Measurements from ENCODE around the gene SPNS2.

Gene SPNS2

DNA sequence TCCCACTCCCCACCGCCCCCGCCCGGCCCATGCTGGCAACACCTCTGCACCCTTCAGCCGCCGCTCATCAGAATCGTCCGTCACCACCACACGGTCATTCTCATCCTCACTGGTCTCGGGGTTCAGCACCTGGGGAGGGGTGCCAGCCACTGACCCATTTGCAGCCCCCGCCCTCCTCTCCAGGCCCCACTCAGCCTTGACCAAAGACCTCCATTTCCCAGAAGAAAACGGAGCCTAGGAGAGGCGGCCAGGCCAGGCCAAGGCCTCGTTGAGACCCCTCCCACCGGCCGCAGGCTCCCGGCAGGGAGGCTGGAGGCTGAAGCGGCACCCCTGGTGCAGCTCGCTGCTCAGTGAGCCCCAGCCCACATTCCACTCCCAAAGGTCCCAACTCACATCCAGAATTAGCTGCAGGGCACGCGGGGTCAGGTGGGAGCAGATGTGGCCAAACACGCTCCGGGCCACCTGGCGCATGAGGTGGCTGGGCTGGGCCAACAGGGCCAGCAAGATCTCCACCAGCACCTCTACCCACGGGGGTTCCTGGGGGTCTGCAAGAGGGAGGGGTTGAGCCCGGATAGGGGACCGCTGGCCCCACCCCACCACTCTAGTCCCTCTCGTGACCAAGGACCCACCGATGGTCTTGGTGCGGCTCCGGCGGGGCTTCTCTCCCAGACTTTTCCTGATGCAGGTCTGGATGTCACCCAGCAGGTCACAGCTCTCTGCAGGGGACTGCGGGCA lies 46.7 kb downstream of the SPNS2 start:
- DNase-seq, result peak in 3 of 10 donors; percentile 44 to 80 (median 69)
- intact Hi-C loops (cut with DNase I), result no loop called here

DNA sequence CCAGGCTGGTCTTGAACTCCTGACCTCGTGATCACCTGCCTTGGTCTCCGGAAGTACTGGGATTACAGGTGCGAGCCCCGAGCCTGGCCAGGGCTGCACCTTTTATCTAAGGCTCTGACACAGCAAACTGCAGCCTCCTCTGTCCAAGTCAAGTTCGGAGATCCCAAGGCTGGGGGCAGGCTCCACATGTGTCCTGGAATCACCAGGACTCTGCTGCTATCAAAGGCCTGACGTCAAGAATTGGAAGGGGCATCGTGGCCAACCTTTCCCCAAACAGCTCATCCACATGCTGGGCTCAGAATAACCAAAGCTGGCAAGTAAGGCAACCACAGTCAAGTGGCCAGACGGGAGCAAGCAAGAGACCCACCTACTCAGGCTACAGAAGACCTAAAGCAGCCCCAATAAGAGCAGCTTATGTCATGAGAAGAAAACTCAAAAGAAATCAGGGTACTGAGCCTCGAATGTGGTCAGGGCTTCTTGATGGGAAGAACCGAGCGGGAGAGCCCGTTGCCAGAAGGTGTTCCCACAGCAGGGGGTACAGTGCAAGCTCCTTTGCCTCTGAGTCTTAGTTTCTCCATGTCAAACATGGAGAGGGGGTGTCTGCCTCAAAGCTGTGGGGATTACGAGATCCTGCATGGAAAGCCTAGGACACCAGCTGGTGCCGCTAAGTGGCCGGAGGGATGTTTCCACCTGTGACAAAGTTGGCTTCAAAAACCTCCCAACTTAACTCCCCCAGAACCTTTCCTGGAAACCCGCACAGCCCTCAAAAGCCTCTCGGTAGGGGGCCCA lies 48.6 kb downstream of the SPNS2 start:
- intact Hi-C loops (cut with DNase I), result no loop called here
- peak in 3 of 10 donors; percentile 28 to 59 (median 37) for DNase-seq

DNA sequence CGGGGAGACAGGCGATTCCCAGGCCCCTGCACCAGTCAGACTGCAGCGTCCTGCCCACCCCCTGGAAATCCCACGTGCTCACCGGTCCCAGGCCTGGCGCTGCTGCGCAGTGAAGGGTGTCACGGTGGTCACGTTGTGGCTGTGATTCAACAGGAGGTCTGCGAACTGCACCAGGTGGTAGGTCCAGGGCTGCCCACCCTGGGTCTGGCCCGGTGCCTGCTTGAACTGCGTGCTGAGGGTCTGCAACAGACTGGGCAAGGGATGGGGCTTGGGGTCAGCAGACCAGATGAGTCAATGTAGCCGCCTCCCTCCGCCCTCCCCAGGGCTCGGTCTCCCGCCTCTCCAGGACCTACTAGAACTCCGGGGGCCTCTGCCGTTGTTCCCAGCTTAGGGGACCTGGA lies 49.4 kb downstream of the SPNS2 start:
- DNase-seq, result peak in 3 of 10 donors; percentile 69 to 81 (median 76)

DNA sequence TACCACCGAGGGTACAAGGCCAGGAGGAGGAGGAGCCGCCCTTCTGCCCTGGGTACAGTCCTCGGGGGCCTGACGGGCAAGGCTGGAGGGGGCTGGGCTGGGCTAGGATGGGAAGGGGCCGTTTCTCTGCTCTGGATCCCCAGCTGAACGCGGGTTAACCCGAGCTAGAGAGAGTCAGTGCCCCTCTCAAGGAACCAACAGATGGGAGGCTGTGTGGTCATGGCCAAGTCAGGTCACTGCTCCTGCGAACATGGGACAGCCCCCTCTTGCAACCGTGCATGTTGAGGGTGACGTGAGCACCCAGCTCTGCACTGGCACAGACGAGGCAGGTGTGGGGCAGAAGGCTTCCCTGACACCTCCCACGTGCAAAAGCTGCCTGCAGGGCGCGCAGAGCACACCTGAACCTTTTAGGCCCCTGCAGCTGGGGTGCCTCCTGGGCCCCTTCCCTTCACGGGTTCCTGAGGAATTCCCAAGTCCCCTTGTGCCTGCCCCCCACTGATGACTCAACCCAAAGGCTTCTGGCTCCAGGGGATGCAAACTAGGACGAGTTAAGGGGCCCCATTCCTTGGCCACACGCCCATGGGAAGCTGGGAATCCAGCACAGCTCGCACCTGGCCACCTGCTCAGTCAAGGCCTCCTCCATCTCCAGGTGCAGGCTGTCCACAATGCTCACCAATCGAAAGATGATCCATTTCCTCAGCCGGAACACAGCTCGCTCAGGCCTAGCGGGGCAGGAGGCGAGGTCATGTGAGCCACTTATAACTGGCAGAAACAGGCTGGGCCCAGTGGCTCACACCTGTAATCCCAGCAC lies 50.2 kb downstream of the SPNS2 start:
- DNase-seq, result peak in 3 of 10 donors; percentile 57 to 78 (median 65)
- intact Hi-C loops (cut with DNase I), result no loop called here

More for the DNA sequence above, 49.4 kb downstream of the SPNS2 start:
- intact Hi-C loops (cut with DNase I), result no loop called here

DNA sequence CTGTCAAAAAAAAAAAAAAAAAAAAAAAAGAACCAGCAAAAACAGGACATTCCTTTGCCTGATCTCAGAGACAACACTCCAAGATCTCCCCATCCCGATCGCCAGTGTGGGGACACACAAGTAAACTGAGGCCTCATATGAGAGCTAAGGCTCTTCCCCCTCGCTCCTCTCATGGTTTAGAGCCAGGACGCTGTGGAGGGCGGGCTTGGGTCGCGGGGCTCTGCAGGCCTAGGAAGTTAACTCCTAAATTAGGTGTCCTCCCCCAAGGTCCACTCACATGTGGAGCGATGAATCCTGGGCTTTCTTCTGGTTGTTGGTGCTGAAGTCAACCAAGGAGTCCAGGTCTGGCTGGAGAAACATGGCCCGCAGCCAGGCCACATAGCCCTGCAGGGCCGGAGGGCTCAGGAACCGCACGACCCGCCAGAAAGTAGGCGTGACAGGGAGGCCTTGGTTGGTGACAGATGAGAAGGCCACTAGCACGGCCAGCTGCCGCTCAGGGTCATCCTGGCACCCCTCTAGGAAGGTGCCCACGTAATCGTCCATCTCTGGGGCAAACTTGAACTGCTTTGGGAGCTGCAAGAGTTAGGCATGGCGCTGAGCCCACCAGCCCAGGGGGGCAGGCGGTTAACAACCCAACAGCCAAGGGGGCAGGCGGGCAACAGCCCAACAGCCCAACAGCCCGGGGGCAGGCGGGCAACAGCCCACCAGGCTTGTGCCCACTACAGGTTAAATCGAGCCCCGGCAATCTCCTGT lies 51.3 kb downstream of the SPNS2 start:
- intact Hi-C loops (cut with DNase I), result no loop called here
- DNase-seq, result peak in 3 of 10 donors; percentile 52 to 58 (median 55)

DNA sequence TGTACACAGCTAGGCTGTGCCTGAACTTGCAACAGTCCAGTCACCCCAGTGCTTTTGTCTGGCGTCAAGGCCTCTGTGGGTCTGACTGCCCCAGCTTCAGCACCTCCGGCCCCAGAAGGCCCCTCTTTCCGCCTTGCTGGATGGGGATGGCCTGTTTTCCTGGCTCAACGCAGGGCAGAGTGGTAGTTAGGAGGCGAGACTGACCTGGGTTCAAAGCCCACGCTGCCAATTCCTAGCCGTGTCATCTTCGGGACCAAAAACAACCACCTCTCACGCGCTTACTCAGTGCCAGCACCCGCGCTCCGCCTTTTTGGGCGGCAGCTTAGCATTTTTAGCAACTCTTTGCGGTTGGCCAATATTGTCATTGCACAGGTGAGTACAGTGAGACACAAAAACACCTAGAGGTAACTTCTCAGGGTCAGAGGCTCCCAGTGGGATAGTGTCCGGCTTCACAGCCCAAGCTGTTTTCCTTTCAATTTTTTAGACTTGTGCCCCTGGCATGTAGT lies 51.9 kb downstream of the SPNS2 start:
- intact Hi-C loops (cut with DNase I), result no loop called here
- DNase-seq, result peak in 3 of 10 donors; percentile 51 to 63 (median 60)

DNA sequence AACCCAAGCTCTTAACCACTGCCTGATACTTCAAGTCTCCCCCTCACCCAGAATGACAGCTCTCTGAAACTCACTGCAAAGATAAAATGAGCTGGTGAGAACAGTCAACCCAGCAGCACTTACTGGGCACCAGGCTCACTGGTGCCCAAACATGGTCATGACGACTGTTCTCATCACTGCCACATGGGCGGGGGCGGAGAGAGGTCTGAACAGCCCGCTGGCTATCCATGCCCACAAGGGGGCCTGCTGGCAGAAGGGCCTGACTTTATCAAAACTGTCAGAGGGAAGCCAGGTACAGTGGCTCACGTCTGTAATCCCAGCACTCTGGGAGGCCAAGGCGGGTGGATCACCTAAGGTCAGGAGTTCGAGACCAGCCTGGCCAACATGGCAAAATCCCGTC lies 52.5 kb downstream of the SPNS2 start:
- intact Hi-C loops (cut with DNase I), result no loop called here
- DNase-seq, result peak in 3 of 10 donors; percentile 63 to 77 (median 74)

DNA sequence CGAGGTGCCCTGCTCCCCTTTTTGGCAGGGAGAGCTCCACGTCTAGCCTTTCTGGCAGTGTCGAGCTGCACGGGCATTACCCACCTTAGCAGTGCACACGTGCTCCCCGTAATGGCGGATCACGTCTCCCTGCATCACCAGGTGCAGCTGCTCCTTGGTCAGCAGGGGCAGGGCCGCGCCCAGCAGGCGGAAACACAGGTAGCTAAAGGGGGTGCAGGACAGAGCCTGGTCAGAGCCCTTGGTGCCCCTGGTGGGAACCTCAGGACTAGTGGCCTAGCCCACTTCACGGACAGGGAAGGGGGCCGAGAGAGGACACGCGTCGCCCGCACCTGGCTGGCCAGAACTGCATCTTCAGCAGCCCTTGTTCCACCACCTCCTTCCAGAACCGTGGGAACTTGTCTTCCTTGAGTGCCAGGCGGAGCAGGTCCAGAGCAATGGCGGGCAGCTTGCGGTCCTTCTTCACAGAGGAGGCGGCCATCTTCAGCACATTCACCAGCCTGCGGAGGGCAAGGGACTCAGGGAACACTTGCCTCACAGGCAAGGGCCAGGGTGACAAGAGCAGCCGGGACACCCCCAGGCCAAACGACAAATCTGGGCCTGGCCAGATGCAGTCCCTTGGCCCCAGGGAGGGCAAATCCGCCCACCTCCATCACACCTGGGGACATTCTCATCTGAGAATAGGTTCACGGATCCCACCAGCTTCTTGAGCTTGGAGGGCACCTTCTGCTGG lies 53.3 kb downstream of the SPNS2 start:
- intact Hi-C loops (cut with DNase I), result no loop called here
- DNase-seq, result peak in 3 of 10 donors; percentile 55 to 64 (median 59)

DNA sequence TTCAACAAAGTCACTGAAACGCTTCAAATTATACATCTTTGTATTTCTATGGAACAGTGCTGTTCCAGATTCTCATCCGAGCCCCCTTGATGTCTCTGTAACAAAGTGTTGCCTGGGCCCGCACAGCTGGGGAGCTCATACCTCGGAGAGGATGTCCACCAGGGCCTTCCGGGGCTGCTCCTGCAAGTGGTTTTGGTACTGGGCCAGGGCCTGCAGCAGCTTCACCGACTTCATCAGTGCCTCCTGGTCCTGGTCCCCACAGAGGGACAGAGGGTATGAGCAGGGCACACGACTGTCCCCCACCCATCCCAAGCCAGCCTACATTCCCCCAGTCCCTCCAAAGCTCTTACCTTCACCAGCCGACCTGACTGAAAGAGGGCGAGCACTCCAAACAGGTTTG lies 55.0 kb downstream of the SPNS2 start:
- peak in 3 of 10 donors; percentile 26 to 70 (median 65) for DNase-seq
- intact Hi-C loops (cut with DNase I), result no loop called here

DNA sequence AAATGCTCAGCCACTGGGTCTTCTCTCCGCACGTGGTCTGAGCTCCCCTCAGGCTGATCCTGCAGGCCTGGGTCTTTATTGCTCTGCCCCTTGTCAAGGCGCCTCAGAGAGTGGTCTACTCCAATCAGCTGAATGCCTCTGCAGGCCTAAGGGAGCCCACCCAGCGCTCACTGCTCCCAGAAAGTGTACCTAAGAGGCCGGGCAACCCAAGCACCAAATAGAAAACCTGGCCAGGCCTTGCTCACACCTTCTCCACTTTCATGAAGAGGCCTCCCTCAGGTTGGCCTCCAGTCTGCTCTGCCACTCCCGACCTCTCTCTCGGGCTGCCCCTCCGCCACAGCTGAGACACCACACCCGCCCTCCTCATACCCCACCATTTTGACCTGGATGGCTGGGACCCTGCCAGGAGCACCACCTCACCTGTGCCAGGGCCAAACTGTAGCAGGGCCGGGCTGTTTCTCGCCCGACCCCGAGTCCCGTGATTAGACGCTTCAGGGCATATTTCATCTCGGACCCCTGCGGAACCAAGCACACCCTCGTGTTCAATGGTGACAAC lies 55.8 kb downstream of the SPNS2 start:
- intact Hi-C loops (cut with DNase I), result no loop called here
- DNase-seq, result peak in 2 of 10 donors; percentile 83 to 86

DNA sequence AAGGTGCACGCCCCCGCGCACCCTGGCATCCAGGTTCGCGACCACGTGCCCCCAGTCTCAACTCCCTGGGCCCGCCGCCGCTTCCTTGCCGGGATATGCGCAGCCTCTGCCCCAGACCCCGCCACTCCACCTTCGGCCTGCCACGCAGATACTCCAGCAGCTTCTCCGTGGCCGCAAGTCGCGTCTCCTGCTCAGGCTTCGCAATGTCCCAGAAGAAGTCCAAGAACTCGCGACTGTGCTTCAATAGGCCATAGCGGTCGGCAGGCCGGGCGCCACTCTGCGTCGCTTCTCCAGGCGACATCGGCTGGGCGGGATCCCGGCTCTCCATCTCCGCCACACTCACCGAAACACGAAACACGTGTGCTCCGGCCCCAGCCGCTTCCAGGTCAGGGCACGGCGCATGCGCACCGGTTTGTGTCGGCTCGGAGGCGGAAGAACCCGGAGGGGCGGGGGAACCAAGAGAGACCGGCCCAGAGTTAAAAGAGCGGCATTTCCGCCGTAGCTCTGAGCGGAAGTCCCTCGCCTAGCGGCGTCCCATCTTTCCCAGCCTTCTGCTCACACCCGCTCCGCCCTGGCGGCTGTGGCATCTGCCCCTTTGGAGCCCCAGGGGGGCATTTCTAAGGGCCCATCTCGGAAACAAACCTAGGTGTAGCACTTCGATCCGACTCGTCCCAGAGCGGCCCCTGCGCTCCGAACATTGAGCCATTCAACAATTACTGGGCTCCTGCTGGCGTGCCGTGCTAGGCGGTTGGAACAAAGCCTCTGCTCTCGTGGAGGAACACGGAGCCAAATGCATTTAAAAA lies 56.5 kb downstream of the SPNS2 start, which contains the start of gene MYBBP1A:
Gene MYBBP1A (minus strand): TSS at position 388 of the 803 bp plus-strand sequence. CDS start 60 bp downstream, at position 328.
- intact Hi-C loops (cut with DNase I), result no loop called here
- DNase-seq, result peak; percentile 94 to 99 (median 96)

DNA sequence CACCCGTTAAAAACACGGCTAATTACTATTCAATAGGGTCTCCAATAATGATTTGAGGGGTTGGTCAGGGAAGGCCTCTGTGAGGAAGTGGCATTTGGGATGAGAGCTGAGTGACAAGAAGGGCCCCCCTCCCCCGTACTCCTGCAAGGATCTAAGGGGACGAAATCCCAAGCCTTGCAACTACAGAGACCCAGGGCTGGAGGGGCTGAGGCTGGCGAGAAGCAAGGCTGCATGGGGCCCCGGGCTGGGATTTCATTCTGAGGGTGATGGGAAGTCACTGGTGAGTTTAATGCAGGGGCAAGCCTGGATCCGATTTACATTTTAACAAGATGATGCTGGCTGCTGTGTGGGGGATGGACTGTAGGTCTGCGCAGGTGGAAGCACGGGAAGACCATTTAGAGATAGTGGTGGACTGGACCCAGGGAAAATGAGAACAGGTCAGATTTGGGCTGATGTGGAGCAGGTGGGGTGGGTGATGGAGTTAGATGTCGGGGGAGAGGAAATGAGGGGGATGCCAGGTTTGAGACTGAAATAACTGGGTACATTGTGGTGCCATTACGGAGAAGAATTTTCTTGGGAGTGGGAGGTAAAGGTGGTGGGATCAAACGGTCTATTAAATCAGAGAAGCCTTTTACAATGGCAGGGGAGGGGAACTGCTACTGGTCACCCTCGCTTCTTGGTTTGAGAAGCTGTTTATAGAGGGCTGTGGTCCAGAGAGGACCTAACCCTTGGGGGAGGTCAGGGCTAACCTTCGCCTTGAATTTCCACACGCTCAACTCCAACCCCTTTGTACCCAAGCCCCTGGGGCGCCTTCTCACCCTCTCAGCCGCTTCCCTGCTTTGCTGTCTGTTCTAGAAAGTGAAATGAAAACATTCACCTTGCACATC lies 57.4 kb downstream of the SPNS2 start:
- peak in 3 of 10 donors; percentile 68 to 77 (median 70) for DNase-seq
- intact Hi-C loops (cut with DNase I), result no loop called here

DNA sequence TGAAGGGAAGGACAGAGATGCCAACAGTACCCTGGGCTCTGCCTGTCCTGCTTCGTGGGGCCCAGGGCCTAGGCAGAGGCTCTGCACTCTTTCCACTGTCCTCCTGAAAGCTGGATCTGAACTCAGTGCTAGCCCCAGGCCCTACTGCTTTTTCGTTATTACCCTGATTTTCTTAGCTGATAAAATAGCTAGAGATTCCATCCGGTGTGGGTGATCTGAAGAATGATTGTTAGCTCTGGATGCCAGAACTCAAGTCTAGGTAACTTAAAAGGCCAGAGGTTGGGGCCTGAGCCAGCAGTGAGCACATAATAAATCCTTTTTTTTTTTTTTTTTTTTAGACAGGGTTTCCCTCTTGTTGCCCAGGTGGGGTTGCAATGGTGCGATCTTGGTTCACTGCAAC lies 58.3 kb downstream of the SPNS2 start:
- peak in 1 of 10 donors; percentile 8 for DNase-seq
- intact Hi-C loops (cut with DNase I), result no loop called here

DNA sequence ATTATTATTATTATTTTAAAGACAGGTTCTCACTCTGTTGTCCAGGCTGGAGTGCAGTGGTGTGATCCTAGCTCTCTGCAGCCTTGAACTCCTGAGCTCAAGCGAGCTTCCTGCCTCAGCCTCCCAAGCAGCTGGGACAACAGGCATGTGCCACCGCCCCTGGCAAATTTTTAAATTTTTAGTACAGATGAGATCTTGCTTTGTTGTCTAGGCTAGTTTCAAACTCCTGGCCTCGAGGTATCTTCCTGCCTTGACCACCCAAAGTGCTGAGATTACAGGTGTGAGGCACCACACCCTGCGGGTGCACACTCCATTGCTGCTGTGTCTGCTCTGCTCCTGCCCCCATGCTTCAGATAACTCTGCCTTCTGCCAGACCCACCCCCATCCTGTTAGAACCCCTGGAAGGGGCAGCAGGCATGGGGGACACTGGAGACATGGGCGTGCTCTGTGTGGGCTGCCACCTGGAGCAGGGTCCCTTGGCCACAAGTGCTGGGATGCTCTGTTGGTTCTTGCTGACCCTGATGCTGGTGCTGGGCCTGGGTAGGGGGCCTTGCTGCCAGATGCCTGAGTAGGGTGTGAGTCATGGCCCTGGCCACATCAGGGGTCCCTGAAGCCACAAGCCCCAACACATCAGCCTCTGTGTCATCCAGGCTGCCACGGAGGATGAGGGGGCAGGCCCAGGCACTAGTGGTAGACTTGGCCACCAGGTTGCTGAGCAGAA lies 59.1 kb downstream of the SPNS2 start:
- intact Hi-C loops (cut with DNase I), result no loop called here
- peak in 2 of 10 donors; percentile 24 to 55 for DNase-seq

DNA sequence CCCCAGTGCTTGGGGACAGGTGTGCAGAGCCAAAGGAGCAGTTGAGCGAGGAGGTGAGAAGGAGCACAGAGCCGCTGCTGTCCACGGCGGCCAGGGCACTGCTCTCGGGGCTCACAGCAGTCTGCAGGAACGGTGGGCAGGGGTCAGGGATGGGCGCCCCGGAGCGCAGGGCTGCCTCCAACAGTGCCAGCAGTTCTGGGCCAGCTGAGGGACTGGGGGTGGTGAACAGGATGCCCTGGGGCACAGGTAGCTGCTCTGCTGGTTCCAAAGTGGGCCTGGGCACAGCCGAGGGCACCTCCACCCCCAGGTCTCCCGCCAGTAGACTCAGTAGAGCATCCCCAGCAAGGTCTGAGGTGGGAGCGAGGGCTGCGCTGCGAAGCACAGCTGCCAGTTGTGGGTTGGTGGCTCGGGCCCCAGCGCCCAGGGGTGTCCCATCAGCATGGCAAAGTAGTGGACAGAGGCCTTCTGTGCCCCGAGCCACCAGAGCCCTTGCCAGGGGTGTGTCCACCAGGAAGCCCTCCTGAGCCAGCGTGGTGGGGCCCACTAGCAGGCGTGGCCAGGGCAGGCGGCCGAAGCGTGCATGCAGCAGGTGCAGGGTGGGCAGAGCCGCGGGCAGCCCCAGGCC lies 59.8 kb downstream of the SPNS2 start:
- DNase-seq, result peak in 3 of 10 donors; percentile 57 to 77 (median 75)
- intact Hi-C loops (cut with DNase I), result no loop called here

Measured in posterior cingulate gyrus (tissue), 11 donors.